Anterior cingulate cortex (tissue), 58 donors: Measurements from ENCODE around the gene ZXDB.
"Not testable (repeated sequence)": the region's sequence is repeated elsewhere in the genome, so short reads cannot be mapped to it uniquely, and the experiment has no call there.

Source experiments
- DNase-seq, 58 donors: peaks; one replicate each; lab custom pipeline; 2025; lab: John Stamatoyannopoulos, UW

Gene ZXDB

DNA sequence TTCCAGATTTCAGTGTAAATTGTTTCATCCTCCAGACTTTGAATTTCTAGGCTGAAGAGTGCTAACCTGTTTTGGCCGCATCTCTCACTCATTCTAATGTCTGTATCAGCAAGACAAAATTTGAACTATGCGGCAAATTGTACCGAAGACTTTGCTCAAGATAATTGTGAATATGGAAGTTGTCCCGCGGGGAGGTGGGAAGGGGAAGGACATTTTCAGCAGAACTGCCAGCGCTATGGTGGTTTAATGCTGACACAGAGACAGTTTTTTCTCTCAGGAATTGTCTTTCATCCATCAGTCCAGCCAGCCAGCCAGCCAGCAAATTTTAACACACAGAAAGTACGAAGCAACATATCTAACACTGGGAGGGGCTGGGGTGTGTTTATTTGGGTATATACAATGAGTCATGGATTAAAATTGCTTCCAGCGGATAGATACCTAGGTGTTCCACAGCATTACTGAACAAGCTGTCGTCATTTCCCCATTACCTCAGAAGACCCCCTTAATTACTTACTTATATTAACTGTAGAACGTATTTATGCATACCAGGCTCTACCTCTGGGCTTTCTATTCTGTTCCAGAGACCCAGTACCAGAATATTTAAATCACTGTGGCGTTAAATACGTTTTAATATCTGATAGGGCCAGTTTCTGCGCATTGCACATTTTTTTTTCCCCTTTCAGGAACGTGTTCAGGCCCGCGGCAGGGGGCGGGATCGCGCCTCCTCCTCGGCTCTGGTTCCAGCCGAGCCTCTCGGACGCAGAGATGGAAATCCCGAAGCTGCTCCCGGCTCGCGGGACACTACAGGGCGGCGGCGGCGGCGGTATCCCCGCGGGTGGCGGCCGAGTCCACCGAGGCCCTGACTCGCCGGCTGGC lies at the start of gene ZXDB:
TSS of gene ZXDB (plus strand) at position 728 of the 876 bp plus-strand sequence. CDS start at position 766, 38 bp downstream.
- DNase-seq: peak in 7 of 58 donors; percentile 0 to 10 (median 4)

GRCh38 chrX:57565198-57565597 lies 26.6 kb upstream of the ZXDB start:
- no peak for DNase-seq

DNA sequence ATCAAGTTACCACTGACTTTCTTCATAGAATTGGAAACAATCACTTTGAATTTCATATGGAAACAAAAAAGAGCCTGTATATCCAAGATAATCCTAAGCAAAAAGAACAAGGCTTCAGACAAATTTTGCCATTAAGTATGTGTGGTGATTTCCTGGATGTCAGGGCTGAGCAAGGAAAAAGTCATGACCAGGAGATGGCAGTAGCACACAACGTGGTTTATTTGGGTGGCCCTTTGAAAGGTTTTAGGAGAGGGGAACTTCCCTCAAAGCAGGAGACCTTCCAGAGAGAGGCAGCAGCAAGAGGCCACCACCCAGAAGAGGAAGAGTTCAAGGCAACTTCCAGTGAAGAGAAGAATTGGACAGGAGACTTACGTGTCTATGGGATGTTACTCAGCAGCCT lies 18.1 kb upstream of the ZXDB start:
- DNase-seq: no peak

DNA sequence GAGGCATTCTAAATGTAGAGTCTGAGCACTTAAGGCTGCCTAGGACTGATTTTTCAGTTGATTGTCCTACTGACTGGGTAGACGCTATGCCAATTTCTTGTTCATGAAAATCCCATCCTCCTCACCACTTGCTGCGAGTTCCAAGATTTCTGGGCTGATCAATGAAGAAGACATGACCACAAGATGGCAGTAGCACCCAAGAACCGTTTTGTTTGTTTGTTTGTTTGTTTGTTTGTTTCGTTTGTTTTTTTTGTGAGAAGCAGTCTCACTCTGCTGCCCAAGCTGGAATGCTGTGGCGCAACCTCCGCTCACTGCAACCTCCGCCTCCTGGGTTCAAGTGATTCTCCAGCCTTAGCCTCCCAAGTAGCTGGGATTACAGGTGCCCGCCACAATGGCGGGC lies 8.9 kb upstream of the ZXDB start:
- DNase-seq: not testable (repeated sequence)

GRCh38 chrX:57583477-57583876 lies 8.3 kb upstream of the ZXDB start:
- DNase-seq: no peak

- no peak for DNase-seq
Measured at GRCh38 chrX:57586360-57586759, 5.5 kb upstream of the ZXDB start.

DNA sequence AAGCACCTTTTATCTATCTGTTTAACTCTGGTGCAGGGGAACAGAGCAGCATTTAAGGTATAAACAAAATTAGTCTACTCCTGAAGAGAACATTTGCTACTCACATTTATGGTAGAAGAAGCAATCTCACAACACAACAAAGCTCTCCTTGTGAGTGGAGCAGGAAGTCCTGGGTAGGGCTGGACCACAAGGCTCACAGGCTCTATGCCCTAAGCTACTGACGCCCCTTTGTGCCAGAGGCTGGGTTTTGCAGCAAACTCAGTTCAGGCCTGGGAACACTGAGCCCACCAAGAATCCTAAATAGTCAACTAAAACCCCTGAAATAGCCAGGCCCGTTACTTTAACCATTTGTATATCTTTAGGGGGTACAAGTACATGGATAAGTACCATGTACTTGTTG lies 4.7 kb upstream of the ZXDB start:
- no peak for DNase-seq

- no peak for DNase-seq
Measured at GRCh38 chrX:57587607-57588006, 4.2 kb upstream of the ZXDB start.

DNA sequence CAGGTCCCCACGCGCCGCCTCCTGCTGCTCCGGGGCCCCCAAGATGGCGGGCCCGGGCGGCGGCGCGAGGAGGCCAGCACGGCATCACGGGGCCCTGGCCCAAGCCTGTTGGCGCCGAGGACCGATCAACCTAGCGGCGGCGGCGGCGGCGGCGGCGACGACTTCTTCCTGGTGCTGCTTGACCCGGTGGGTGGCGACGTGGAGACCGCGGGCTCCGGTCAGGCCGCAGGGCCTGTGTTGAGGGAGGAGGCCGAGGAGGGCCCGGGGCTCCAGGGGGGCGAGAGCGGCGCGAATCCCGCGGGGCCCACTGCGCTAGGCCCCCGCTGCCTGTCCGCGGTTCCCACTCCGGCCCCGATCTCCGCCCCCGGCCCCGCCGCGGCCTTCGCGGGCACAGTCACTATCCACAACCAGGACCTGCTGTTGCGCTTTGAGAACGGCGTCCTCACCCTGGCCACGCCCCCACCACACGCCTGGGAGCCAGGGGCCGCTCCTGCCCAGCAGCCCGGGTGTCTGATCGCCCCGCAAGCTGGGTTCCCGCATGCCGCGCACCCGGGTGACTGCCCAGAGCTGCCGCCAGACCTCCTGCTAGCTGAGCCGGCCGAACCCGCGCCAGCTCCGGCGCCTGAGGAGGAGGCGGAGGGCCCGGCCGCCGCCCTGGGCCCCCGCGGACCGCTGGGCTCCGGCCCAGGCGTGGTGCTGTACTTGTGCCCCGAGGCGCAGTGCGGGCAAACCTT lies 516 bp downstream of the ZXDB start:
- peak in 35 of 58 donors; percentile 2 to 69 (median 33) for DNase-seq

- peak in 7 of 58 donors; percentile 6 to 46 (median 39) for DNase-seq
Measured at GRCh38 chrX:57592894-57593215, 1.0 kb downstream of the ZXDB start.

- no peak for DNase-seq
Measured at GRCh38 chrX:57595381-57595811, 3.6 kb downstream of the ZXDB start.

GRCh38 chrX:57596109-57596508 lies 4.3 kb downstream of the ZXDB start:
- DNase-seq: no peak

- no peak for DNase-seq
Measured at GRCh38 chrX:57596516-57596915, 4.7 kb downstream of the ZXDB start.

GRCh38 chrX:57607295-57608187 lies 15.7 kb downstream of the ZXDB start:
- no peak for DNase-seq

- DNase-seq: not testable (repeated sequence)
Measured at GRCh38 chrX:57613351-57613750, 21.5 kb downstream of the ZXDB start.

- not testable (repeated sequence) for DNase-seq
Measured at GRCh38 chrX:57629438-57629837, 37.6 kb downstream of the ZXDB start.

GRCh38 chrX:57640674-57641016 lies 48.8 kb downstream of the ZXDB start:
- no peak for DNase-seq

DNA sequence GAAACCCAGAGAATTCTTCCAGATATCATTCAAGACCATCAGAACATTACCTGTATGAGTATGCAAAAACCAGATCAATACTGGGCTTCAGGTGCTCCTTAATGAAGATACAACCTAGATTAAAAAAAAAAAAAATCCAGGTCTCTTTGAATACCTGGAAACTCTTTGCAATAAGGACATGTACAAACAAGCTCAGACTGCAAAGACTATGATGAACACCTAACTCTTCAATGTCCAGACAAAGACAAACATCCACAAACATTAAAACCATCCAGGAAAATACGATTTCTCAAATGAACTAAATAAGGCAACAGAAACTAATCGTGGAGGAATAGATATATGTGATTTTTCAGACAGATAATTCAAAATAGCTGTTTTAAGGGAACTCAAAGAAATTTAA lies 49.5 kb downstream of the ZXDB start:
- DNase-seq: no peak

GRCh38 chrX:57643698-57644097 lies 51.9 kb downstream of the ZXDB start:
- DNase-seq: no peak

- no peak for DNase-seq
Measured at GRCh38 chrX:57647020-57647419, 55.2 kb downstream of the ZXDB start.
